Erythroblast (primary cell): ENCODE data around the gene GLS.

Experiments used
- GATA1 ChIP-seq: IDR thresholded peaks from 2 replicates; pipeline ENCODE4 v1.6.1; 2011; ENCODE audit warnings: low read depth, mild to moderate bottlenecking, control low read depth, low read length, moderate library complexity
- POLR2A ChIP-seq: IDR thresholded peaks from 2 replicates; pipeline ENCODE4 v1.6.1; 2011; ENCODE audit warnings: mild to moderate bottlenecking, low read length

DNA sequence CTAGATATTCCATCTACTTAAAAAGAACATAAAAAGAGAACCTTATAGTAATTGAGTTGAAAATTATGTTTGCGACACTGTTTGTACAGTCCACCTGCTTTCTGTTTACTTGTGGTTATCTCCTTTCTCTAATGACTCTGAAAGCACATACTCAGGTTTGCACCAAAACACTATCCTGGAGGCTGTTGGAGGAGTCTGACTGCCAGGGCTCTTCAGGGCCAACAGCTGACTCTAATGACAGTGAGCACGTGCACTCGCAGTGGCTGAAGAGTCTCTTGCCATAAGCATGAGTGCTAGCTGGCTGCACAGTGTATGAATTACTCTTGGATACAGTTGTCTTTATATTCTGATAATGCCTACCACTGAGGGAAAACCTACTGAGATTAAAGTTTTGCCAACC, 16.7 kb upstream of the GLS start:
- TF ChIP-seq POLR2A: no peak
- TF ChIP-seq GATA1: no peak
